HepG2 (cell line): Measurements from ENCODE around the gene TEKT1. TPM values are rescaled to one million over a fixed set of nuclear protein-coding genes. Genes with fewer than 3 reads are reported as not detected.

ENCODE experiments used
- ATAC-seq: fragments of 200-7000 bp; cut with Tn5 transposase; 3 replicates; pipeline ENCODE4 v1.9.1; 2020; ENCODE audit warnings: mild to moderate bottlenecking, moderate library complexity
- BruUV-seq: library from RNA; stranded (reverse); fragments of 400-500 nt; replicated peaks from 2 replicates; lab custom pipeline; 2021; lab: Mats Ljungman, UMichigan
- CTCF ChIA-PET: fragments of 300-600 bp; formaldehyde crosslinking; extraction: SDS; loops from one replicate; lab custom pipeline; 2021; ENCODE audit warnings: low total read pairs, inconsistent platforms, low intra/inter-chr PET ratio; lab: Yijun Ruan, JAX
- POLR2A ChIA-PET: fragments of 350-600 bp; sonication (Branson Sonifier 250); formaldehyde crosslinking; loops from one replicate; lab custom pipeline; 2020; ENCODE audit warnings: antibody characterized with exemption, inconsistent platforms; lab: Yijun Ruan, JAX
- DNase-seq: peaks from one replicate; pipeline ENCODE4 v3.0.0-alpha.2; 2015; ENCODE audit warnings: low spot score
- FAIRE-seq: peaks from 3 replicates; lab custom pipeline; 2011; peaks lifted over from hg19 to GRCh38; lab: Jason Lieb, UNC
- H2AFZ ChIP-seq: one replicate; pipeline ENCODE4 v1.6.1; 2011; ENCODE audit warnings: low read length, inconsistent platforms
- H3K27ac ChIP-seq: fragments of 300-600 bp; 3 replicates; pipeline ENCODE4 v1.8.0; 2011; ENCODE audit warnings: mixed run types, mild to moderate bottlenecking, mixed read lengths, low read length, inconsistent platforms; ENCODE audit not compliant: insufficient read depth; ENCODE audit errors: extremely low read length
- H3K27me3 ChIP-seq, 2 experiments: fragments of 200-600 bp in 1 of 2; 2 replicates in 1 of 2; 3 replicates in 1 of 2; pipeline versions ENCODE4 v1.6.0 to v1.8.0; 2011; ENCODE audit warnings: low read length in 2 of 2, mild to moderate bottlenecking in 2 of 2, moderate library complexity in 2 of 2, inconsistent platforms in 1 of 2; ENCODE audit not compliant: insufficient read depth in 2 of 2, control insufficient read depth in 1 of 2
- H3K36me3 ChIP-seq, 2 experiments: fragments of 200-600 bp in 1 of 2; replicated peaks in 1 of 2; 2 replicates in 1 of 2; 3 replicates in 1 of 2; pipeline versions ENCODE4 v1.5.1 to v1.8.0; 2011; ENCODE audit warnings: low read length in 2 of 2, inconsistent platforms in 1 of 2; ENCODE audit not compliant: insufficient read depth in 2 of 2, control insufficient read depth in 1 of 2
- H3K4me1 ChIP-seq: 2 replicates; pipeline ENCODE4 v1.5.1; 2012; ENCODE audit warnings: low read length, inconsistent platforms; ENCODE audit not compliant: insufficient read depth
- H3K4me2 ChIP-seq: 2 replicates; pipeline ENCODE4 v1.6.0; 2011; ENCODE audit warnings: low read depth, low read length, inconsistent platforms
- H3K4me3 ChIP-seq, 3 experiments: fragments of 200-600 bp in 1 of 3; sonication (generic), shearing (Covaris generic) in 1 of 3; replicated peaks in 1 of 3; 2 replicates each; pipeline ENCODE4 v1.5.1; 2011 to 2016; ENCODE audit warnings: low read length in 3 of 3, inconsistent platforms in 2 of 3, low read depth in 2 of 3, mild to moderate bottlenecking in 2 of 3, control low read depth in 1 of 3, mixed read lengths in 1 of 3; ENCODE audit not compliant: insufficient read depth in 1 of 3
- H3K79me2 ChIP-seq: one replicate; pipeline ENCODE4 v1.6.1; 2011; ENCODE audit warnings: low read length, inconsistent platforms; ENCODE audit not compliant: insufficient read depth
- H3K9ac ChIP-seq: 2 replicates; pipeline ENCODE4 v1.6.0; 2011; ENCODE audit warnings: mild to moderate bottlenecking, low read depth, low read length, inconsistent platforms; ENCODE audit not compliant: insufficient read depth
- H3K9me3 ChIP-seq: 2 replicates; pipeline ENCODE4 v1.5.1; 2012; ENCODE audit warnings: mild to moderate bottlenecking, low read length
- H4K20me1 ChIP-seq: 2 replicates; pipeline ENCODE4 v1.6.0; 2011; ENCODE audit warnings: inconsistent platforms, mild to moderate bottlenecking, low read length, moderate library complexity; ENCODE audit not compliant: insufficient read depth
- ZNF317 ChIP-seq: sonication (generic); formaldehyde crosslinking; IDR thresholded peaks from 2 replicates; pipeline ENCODE4 v1.5.0; 2020; ENCODE audit warnings: mild to moderate bottlenecking, missing genetic modification reagents
- in situ Hi-C: cut with HindIII; loops from 2 replicates; pipeline ENCODE4 v1.10.0; 2017; ENCODE audit warnings: low pct_unique_long_range_greater_than_20kb; ENCODE audit not compliant: extremely low pct_ligation_motif_present
- intact Hi-C: fragments of 100-400 bp; cut with micrococcal nuclease; formaldehyde crosslinking; loops from one replicate; pipeline ENCODE4 v1.10.0; 2022; ENCODE audit not compliant: unreplicated experiment
- polyA plus RNA-seq, 8 experiments: library from polyadenylated mRNA; depleted of rRNA in 3 of 8; stranded (reverse) in 7 of 8; unstranded in 1 of 8; fragments of >200 nt; fragmentation: Illumina TruSeq in 4 of 8; extraction: Trizol in 4 of 8; gene quantifications; 2 replicates each; pipeline versions ENCODE4 v1.2.1 to v1.2.3, GENCODE V29; 2011 to 2016; ENCODE audit warnings: low read depth in 4 of 8, missing spikeins in 1 of 8, mixed read lengths in 1 of 8; ENCODE audit not compliant: insufficient read depth in 1 of 8
- small RNA-seq, 3 experiments: library from RNA; depleted of rRNA; stranded (forward); fragments of <200 nt; gene quantifications; one replicate each; pipeline ENCODE3, GENCODE V24; 2012; ENCODE audit warnings: low read depth in 2 of 3, low replicate concordance in 1 of 3; ENCODE audit not compliant: insufficient read length in 3 of 3, insufficient read depth in 2 of 3
- total RNA-seq, 5 experiments: library from RNA; depleted of rRNA; stranded (reverse); fragments of >200 nt; fragmentation: Illumina TruSeq; extraction: Trizol; gene quantifications; 2 replicates each; pipeline ENCODE4 v1.2.3, GENCODE V29; 2016; ENCODE audit warnings: low read depth in 1 of 5
- TF ChIP-seq, protein P1 (sequence below): sonication (generic); formaldehyde crosslinking; IDR thresholded peaks from one replicate; pipeline ENCODE4 v1.5.1; 2020; ENCODE audit warnings: mild to moderate bottlenecking, missing genetic modification reagents; ENCODE audit errors: not compliant biosample characterization

TEKT1 gene
- total and polyA plus RNA-seq, 2 of the 13 experiments (the other 11 are each of a cell fraction or from before 2014, with no cell fraction given): not detected

DNA sequence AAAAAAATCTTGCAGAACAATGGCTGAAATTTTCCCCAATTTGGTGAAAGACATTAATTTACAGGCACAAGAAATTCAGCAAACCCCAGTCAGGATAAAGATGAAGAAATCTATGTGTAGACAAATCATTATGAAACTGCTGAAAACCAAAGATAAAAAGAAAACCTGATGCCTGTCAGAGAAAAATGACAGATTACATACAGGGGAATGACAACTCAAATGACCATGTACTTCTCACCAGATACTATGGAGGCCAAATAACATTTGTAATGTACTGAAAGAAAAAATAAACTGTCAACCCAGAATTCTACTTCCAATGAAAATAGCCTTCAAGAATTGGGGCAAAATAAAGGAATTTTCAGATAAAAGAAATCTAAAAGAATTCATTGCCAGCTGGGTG is 82.9 kb downstream of the TEKT1 start:
- Histone ChIP-seq H4K20me1 (no peaks in the 10 kb centered on the region), H3K9me3 (no peaks in the 10 kb centered on the region), H3K9ac (no peak overlapping the region), H3K4me3 (no peak overlapping the region), H3K36me3 (no peaks in the 10 kb centered on the region), H3K4me2 (no peak overlapping the region), H3K27me3 (peaks cover 0 to under 1% of the 10 kb centered on the region in 2 experiments; a peak in 2 of 5 replicates), H2AFZ (no peak overlapping the region), H3K4me1 (peaks cover 24% of the 10 kb centered on the region), H3K79me2 (no peaks in the 10 kb centered on the region), H3K27ac (no peak overlapping the region)
- no peak for ATAC-seq
- TF ChIP-seq, protein P1, sequence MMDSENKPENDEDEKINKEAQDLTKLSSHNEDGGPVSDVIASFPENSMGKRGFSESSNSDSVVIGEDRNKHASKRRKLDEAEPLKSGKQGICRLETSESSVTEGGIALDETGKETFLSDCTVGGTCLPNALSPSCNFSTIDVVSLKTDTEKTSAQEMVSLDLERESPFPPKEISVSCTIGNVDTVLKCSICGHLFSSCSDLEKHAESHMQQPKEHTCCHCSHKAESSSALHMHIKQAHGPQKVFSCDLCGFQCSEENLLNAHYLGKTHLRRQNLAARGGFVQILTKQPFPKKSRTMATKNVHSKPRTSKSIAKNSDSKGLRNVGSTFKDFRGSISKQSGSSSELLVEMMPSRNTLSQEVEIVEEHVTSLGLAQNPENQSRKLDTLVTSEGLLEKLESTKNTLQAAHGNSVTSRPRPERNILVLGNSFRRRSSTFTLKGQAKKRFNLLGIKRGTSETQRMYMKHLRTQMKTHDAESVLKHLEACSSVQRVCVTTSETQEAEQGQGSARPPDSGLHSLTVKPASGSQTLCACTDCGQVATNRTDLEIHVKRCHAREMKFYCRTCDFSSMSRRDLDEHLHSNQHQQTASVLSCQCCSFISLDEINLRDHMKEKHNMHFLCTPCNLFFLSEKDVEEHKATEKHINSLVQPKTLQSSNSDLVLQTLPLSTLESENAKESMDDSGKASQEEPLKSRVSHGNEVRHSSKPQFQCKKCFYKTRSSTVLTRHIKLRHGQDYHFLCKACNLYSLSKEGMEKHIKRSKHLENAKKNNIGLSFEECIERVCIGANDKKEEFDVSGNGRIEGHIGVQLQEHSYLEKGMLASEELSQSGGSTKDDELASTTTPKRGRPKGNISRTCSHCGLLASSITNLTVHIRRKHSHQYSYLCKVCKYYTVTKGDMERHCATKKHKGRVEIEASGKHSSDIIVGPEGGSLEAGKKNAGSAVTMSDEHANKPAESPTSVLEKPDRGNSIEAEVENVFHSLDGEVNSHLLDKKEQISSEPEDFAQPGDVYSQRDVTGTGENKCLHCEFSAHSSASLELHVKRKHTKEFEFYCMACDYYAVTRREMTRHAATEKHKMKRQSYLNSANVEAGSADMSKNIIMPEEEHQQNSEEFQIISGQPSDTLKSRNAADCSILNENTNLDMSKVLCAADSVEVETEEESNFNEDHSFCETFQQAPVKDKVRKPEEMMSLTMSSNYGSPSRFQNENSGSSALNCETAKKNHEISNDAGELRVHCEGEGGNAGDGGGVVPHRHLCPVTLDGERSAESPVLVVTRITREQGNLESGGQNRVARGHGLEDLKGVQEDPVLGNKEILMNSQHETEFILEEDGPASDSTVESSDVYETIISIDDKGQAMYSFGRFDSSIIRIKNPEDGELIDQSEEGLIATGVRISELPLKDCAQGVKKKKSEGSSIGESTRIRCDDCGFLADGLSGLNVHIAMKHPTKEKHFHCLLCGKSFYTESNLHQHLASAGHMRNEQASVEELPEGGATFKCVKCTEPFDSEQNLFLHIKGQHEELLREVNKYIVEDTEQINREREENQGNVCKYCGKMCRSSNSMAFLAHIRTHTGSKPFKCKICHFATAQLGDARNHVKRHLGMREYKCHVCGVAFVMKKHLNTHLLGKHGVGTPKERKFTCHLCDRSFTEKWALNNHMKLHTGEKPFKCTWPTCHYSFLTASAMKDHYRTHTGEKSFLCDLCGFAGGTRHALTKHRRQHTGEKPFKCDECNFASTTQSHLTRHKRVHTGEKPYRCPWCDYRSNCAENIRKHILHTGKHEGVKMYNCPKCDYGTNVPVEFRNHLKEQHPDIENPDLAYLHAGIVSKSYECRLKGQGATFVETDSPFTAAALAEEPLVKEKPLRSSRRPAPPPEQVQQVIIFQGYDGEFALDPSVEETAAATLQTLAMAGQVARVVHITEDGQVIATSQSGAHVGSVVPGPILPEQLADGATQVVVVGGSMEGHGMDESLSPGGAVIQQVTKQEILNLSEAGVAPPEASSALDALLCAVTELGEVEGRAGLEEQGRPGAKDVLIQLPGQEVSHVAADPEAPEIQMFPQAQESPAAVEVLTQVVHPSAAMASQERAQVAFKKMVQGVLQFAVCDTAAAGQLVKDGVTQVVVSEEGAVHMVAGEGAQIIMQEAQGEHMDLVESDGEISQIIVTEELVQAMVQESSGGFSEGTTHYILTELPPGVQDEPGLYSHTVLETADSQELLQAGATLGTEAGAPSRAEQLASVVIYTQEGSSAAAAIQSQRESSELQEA (CRISPR knock-in tag): no peak
- TF ChIP-seq ZNF317 (CRISPR knock-in tag): peak; percentile 77
- BruUV-seq: no TSS peak
- in situ Hi-C loops (no loop called here), intact Hi-C loops (no loop called here)
- ChIA-PET POLR2A (no interaction called here), CTCF (no interaction called here)
- no peak for DNase-seq
- FAIRE-seq: no peak

Small RNA genes within 50 kb of the gene (small RNA-seq; reads per million reads assigned to genes)
- gene AC004706.2: 0 reads per million in 3 experiments

Other genes starting within 250 kb of the TEKT1 start
- gene KIAA0753, start 191.0 kb downstream of the TEKT1 start, total RNA-seq (2016; rRNA removed; fragmentation: Illumina TruSeq; extraction: Trizol): 9.1 and 10.7 TPM in 2 replicates
- 4.6 and 5.2 TPM in 2 replicates for gene KIAA0753, start 191.0 kb downstream of the TEKT1 start, polyA plus RNA-seq (2011; rRNA removed)
- 266 and 359 TPM in 2 replicates for gene TXNDC17, start 190.7 kb downstream of the TEKT1 start, total RNA-seq (2016; rRNA removed; fragmentation: Illumina TruSeq; extraction: Trizol)
- 147 and 188 TPM in 2 replicates for gene TXNDC17, start 190.7 kb downstream of the TEKT1 start, polyA plus RNA-seq (2011; rRNA removed)
- gene MED31, start 180.1 kb downstream of the TEKT1 start, total RNA-seq (2016; rRNA removed; fragmentation: Illumina TruSeq; extraction: Trizol): 20.9 and 25.0 TPM in 2 replicates
- gene MED31, start 180.1 kb downstream of the TEKT1 start, polyA plus RNA-seq (2011; rRNA removed): 14.2 and 19.0 TPM in 2 replicates
- 3.6 and 4.1 TPM in 2 replicates for gene C17orf100, start 180.0 kb downstream of the TEKT1 start, total RNA-seq (2016; rRNA removed; fragmentation: Illumina TruSeq; extraction: Trizol)
- gene C17orf100, start 180.0 kb downstream of the TEKT1 start, polyA plus RNA-seq (2011; rRNA removed): 8.7 and 10.1 TPM in 2 replicates
- 24.4 and 42.8 TPM in 2 replicates for gene SLC13A5, start 118.4 kb downstream of the TEKT1 start, total RNA-seq (2016; rRNA removed; fragmentation: Illumina TruSeq; extraction: Trizol)
- gene SLC13A5, start 118.4 kb downstream of the TEKT1 start, polyA plus RNA-seq (2011; rRNA removed): 310 and 460 TPM in 2 replicates
- gene XAF1, start 75.7 kb downstream of the TEKT1 start, total RNA-seq (2016; rRNA removed; fragmentation: Illumina TruSeq; extraction: Trizol): 1.7 and 2.4 TPM in 2 replicates
- 1.2 and 1.6 TPM in 2 replicates for gene XAF1, start 75.7 kb downstream of the TEKT1 start, polyA plus RNA-seq (2011; rRNA removed)
- not detected in 2 replicates for gene FBXO39, start 55.5 kb downstream of the TEKT1 start, total RNA-seq (2016; rRNA removed; fragmentation: Illumina TruSeq; extraction: Trizol)
- gene FBXO39, start 55.5 kb downstream of the TEKT1 start, polyA plus RNA-seq (2011; rRNA removed): 0.09 and 0.17 TPM in 2 replicates
- gene ALOX12, start 164.3 kb upstream of the TEKT1 start, total RNA-seq (2016; rRNA removed; fragmentation: Illumina TruSeq; extraction: Trizol): not detected in 2 replicates
- not detected in 2 replicates for gene ALOX12, start 164.3 kb upstream of the TEKT1 start, polyA plus RNA-seq (2011; rRNA removed)
- gene RNASEK, start 180.9 kb upstream of the TEKT1 start, total RNA-seq (2016; rRNA removed; fragmentation: Illumina TruSeq; extraction: Trizol): 41.5 and 57.2 TPM in 2 replicates
- gene RNASEK, start 180.9 kb upstream of the TEKT1 start, polyA plus RNA-seq (2011; rRNA removed): 113 and 121 TPM in 2 replicates
- gene BCL6B, start 191.3 kb upstream of the TEKT1 start, total RNA-seq (2016; rRNA removed; fragmentation: Illumina TruSeq; extraction: Trizol): not detected in 2 replicates
- not detected in 2 replicates for gene BCL6B, start 191.3 kb upstream of the TEKT1 start, polyA plus RNA-seq (2011; rRNA removed)
- gene SLC16A13, start 204.3 kb upstream of the TEKT1 start, total RNA-seq (2016; rRNA removed; fragmentation: Illumina TruSeq; extraction: Trizol): 1.9 and 3.0 TPM in 2 replicates
- gene SLC16A13, start 204.3 kb upstream of the TEKT1 start, polyA plus RNA-seq (2011; rRNA removed): 2.2 and 3.4 TPM in 2 replicates
- gene SLC16A11, start 212.4 kb upstream of the TEKT1 start, total RNA-seq (2016; rRNA removed; fragmentation: Illumina TruSeq; extraction: Trizol): not detected in 2 replicates
- not detected in 2 replicates for gene SLC16A11, start 212.4 kb upstream of the TEKT1 start, polyA plus RNA-seq (2011; rRNA removed)
- gene CLEC10A, start 248.5 kb upstream of the TEKT1 start, total RNA-seq (2016; rRNA removed; fragmentation: Illumina TruSeq; extraction: Trizol): not detected in 2 replicates
- 0.33 and 0.65 TPM in 2 replicates for gene CLEC10A, start 248.5 kb upstream of the TEKT1 start, polyA plus RNA-seq (2011; rRNA removed)